Stomach (tissue), 9 donors: ENCODE measurements around the gene DLG2. TPM values are rescaled to one million over a fixed set of nuclear protein-coding genes. Genes with fewer than 3 reads are reported as not detected.

Source experiments
- DNase-seq, 2 donors: peaks; one replicate each; pipeline versions ENCODE4 v3.0.0 to v3.0.0-alpha.2; 2013 to 2019
- H3K27ac ChIP-seq, 5 donors: fragments of 200-600 bp in 4 of 5; sonication (generic) in 4 of 5; one replicate each; pipeline ENCODE4 v1.5.1; 2013 to 2019; ENCODE audit warnings: mild to moderate bottlenecking in 1 of 5, moderate library complexity in 1 of 5
- H3K27me3 ChIP-seq, 3 donors: fragments of 200-600 bp; sonication (generic); one replicate each; pipeline ENCODE4 v1.5.1; 2017 to 2019; ENCODE audit warnings: mixed run types in 1 of 3
- H3K36me3 ChIP-seq, 4 donors: fragments of 200-600 bp; sonication (generic); 1 replicate in 3 of 4; 2 replicates in 1 of 4; pipeline ENCODE4 v1.5.1; 2016 to 2019
- H3K4me1 ChIP-seq, 4 donors: fragments of 200-600 bp; sonication (generic); one replicate each; pipeline ENCODE4 v1.5.1; 2016 to 2019
- H3K4me3 ChIP-seq, 4 donors: fragments of 200-600 bp; sonication (generic) in 3 of 4; one replicate each; pipeline ENCODE4 v1.5.1; 2016 to 2019; ENCODE audit warnings: mild to moderate bottlenecking in 1 of 4
- H3K9me3 ChIP-seq, 4 donors: fragments of 200-600 bp; sonication (generic); one replicate each; pipeline ENCODE4 v1.5.1; 2016 to 2019
- CTCF ChIP-seq, 7 experiments: fragments of 450-650 bp in 4 of 7; fragments of 200-600 bp in 3 of 7; sonication (generic) in 3 of 7; IDR thresholded peaks; one replicate each; pipeline ENCODE4 v1.5.1; 2016 to 2019; ENCODE audit warnings: antibody characterized with exemption in 7 of 7, control low read depth in 2 of 7, mild to moderate bottlenecking in 1 of 7
- EP300 ChIP-seq: sonication (generic); formaldehyde crosslinking; IDR thresholded peaks from one replicate; pipeline ENCODE4 v1.6.1; 2017; ENCODE audit warnings: antibody characterized with exemption
- POLR2A ChIP-seq, 4 donors: fragments of 450-650 bp; IDR thresholded peaks; one replicate each; pipeline ENCODE4 v1.6.1; 2016; ENCODE audit warnings: antibody characterized with exemption in 4 of 4, control low read depth in 2 of 4, mild to moderate bottlenecking in 1 of 4, moderate library complexity in 1 of 4
- POLR2AphosphoS5 ChIP-seq, 3 donors: sonication (generic); formaldehyde crosslinking; IDR thresholded peaks; one replicate each; pipeline ENCODE4 v1.6.1; 2016; ENCODE audit warnings: antibody characterized with exemption in 3 of 3
- WGBS, 5 donors: extraction: QIAGEN DNeasy Blood & Tissue Kit in 3 of 5; methylation state at CpG; one replicate each; pipeline versions ENCODE4 v1.1.5 to v1.1.7; 2013 to 2018; 5-methylcytosine and 5-hydroxymethylcytosine counted together
- intact Hi-C: fragments of 100-400 bp; cut with DNase I; formaldehyde crosslinking; loops from one replicate; pipeline ENCODE4 v1.15.1; 2023; ENCODE audit warnings: low total_unique reads
- polyA plus RNA-seq, 3 donors: library from polyadenylated mRNA; stranded (reverse); fragments of 200-250 nt; gene quantifications; one replicate each; pipeline ENCODE4 v1.2.3, GENCODE V29; 2013
- total RNA-seq, 5 donors: library from RNA; depleted of rRNA; stranded (reverse); fragments of >200 nt; gene quantifications; one replicate each; pipeline versions ENCODE4 v1.1.0 to v1.2.3, GENCODE V29; 2014 to 2016
- donor health status: healthy with polysubstance abuse.
- donor health status: Bipolar disorder and iron deficiency.
- donor health status: healthy.

Gene DLG2
- total and polyA plus RNA-seq, 8 donors = 1.3 to 19.1 (median 3.5) TPM

- Histone ChIP-seq H3K4me3 (no peak overlapping the region), H3K36me3 (no peaks in the 10 kb centered on the region), H3K9me3 (peaks cover 0 to 41% (median 26%) of the 10 kb centered on the region in 4 donors), H3K27ac (no peak overlapping the region), H3K4me1 (no peaks in the 10 kb centered on the region), H3K27me3 (no peaks in the 10 kb centered on the region)
- 86 to 96% (median 93%) methylated on average over 5 to 6 of the region's 6 CpGs for WGBS, 5 donors
- no peak for DNase-seq
- intact Hi-C loops = no loop called here
- TF ChIP-seq EP300 (no peak), POLR2A (IDR thresholded peaks at IDR 0.05) (no peak), CTCF (IDR thresholded peaks at IDR 0.05) (no peak), POLR2AphosphoS5 (IDR thresholded peaks at IDR 0.05) (no peak)
Observed at GRCh38 chr11:85472953-85473352, 154.2 kb downstream of the DLG2 start.

- DNase-seq = no peak
- WGBS, 5 donors = 72 to 87% (median 78%) methylated on average over 2 of the region's 2 CpGs
- TF ChIP-seq CTCF (IDR thresholded peaks at IDR 0.05) (no peak), POLR2A (IDR thresholded peaks at IDR 0.05) (no peak), POLR2AphosphoS5 (IDR thresholded peaks at IDR 0.05) (no peak)
- H3K4me3 ChIP-seq = no peak overlapping the region
- H3K4me1 ChIP-seq = no peaks in the 10 kb centered on the region
- intact Hi-C loops = no loop called here
- H3K27ac ChIP-seq = no peak overlapping the region
- H3K27me3 ChIP-seq = no peaks in the 10 kb centered on the region
- no peaks in the 10 kb centered on the region for H3K36me3 ChIP-seq
- H3K9me3 ChIP-seq = peaks cover 0 to 42% (median 18%) of the 10 kb centered on the region in 4 donors
Observed at GRCh38 chr11:85464283-85464682, 162.9 kb downstream of the DLG2 start.

GRCh38 chr11:85459304-85459703 lies 167.8 kb downstream of the DLG2 start:
- WGBS, 5 donors = 50 to 72% (median 70%) methylated on average over 2 to 4 of the region's 4 CpGs
- no peak for TF ChIP-seq POLR2A (IDR thresholded peaks at IDR 0.05)
- no peak for TF ChIP-seq EP300
- no peak for TF ChIP-seq CTCF (IDR thresholded peaks at IDR 0.05)
- TF ChIP-seq POLR2AphosphoS5 (IDR thresholded peaks at IDR 0.05) = no peak
- Histone ChIP-seq H3K36me3 (no peaks in the 10 kb centered on the region), H3K27ac (no peak overlapping the region), H3K27me3 (no peaks in the 10 kb centered on the region), H3K9me3 (peaks cover 0 to 78% (median 40%) of the 10 kb centered on the region in 4 donors), H3K4me1 (no peaks in the 10 kb centered on the region), H3K4me3 (no peak overlapping the region)
- DNase-seq = no peak
- intact Hi-C loops = no loop called here

- TF ChIP-seq EP300 (no peak), POLR2AphosphoS5 (IDR thresholded peaks at IDR 0.05) (no peak), POLR2A (IDR thresholded peaks at IDR 0.05) (no peak), CTCF (IDR thresholded peaks at IDR 0.05) (no peak)
- DNase-seq = no peak
- no peaks in the 10 kb centered on the region for H3K9me3 ChIP-seq
- intact Hi-C loops = no loop called here
- 58 to 87% (median 75%) methylated on average over 1 of the region's 1 CpG for WGBS, 5 donors
- H3K27me3 ChIP-seq = no peaks in the 10 kb centered on the region
- H3K27ac ChIP-seq = no peak overlapping the region
- H3K4me1 ChIP-seq = no peaks in the 10 kb centered on the region
- H3K4me3 ChIP-seq = no peak overlapping the region
- no peaks in the 10 kb centered on the region for H3K36me3 ChIP-seq
Observed at GRCh38 chr11:85444479-85444878, 182.7 kb downstream of the DLG2 start.
